H9 (cell line): ENCODE data around the gene MYOM1. TPM values are rescaled to one million over a fixed set of nuclear protein-coding genes. Genes with fewer than 3 reads are reported as not detected.

Experiments
- DNase-seq: peaks from one replicate; pipeline ENCODE4 v3.0.0-alpha.2; 2017
- H2AFZ ChIP-seq: one replicate; pipeline ENCODE4 v1.6.1; 2013; ENCODE audit warnings: mild to moderate bottlenecking, low read length, control low read depth, moderate library complexity
- H2AK5ac ChIP-seq: 2 replicates; pipeline ENCODE4 v1.6.1; 2013; ENCODE audit warnings: low read length, control low read depth, mixed read lengths; ENCODE audit not compliant: insufficient read length
- H2BK120ac ChIP-seq: one replicate; pipeline ENCODE4 v1.6.1; 2013; ENCODE audit warnings: low read depth, mild to moderate bottlenecking, low read length, control low read depth, inconsistent platforms; ENCODE audit not compliant: poor library complexity, severe bottlenecking
- H2BK12ac ChIP-seq: 2 replicates; pipeline ENCODE4 v1.6.1; 2013; ENCODE audit warnings: low read length, control low read depth, mixed read lengths, low read depth; ENCODE audit not compliant: insufficient read length
- H2BK15ac ChIP-seq: 2 replicates; pipeline ENCODE4 v1.6.1; 2013; ENCODE audit warnings: low read depth, low read length, control low read depth
- H2BK20ac ChIP-seq: one replicate; pipeline ENCODE4 v1.6.1; 2013; ENCODE audit warnings: low read depth, mild to moderate bottlenecking, low read length, control low read depth, inconsistent platforms; ENCODE audit not compliant: poor library complexity, severe bottlenecking
- H2BK5ac ChIP-seq: 2 replicates; pipeline ENCODE4 v1.6.1; 2013; ENCODE audit warnings: low read length, control low read depth, mixed read lengths; ENCODE audit not compliant: insufficient read length
- H3K14ac ChIP-seq: 2 replicates; pipeline ENCODE4 v1.6.1; 2013; ENCODE audit warnings: low read length, control low read depth; ENCODE audit not compliant: insufficient read depth
- H3K18ac ChIP-seq: 2 replicates; pipeline ENCODE4 v1.6.1; 2013; ENCODE audit warnings: low read depth, mild to moderate bottlenecking, mixed read lengths, low read length, control low read depth; ENCODE audit not compliant: insufficient read length
- H3K23ac ChIP-seq: 2 replicates; pipeline ENCODE4 v1.6.1; 2013; ENCODE audit warnings: low read length, control low read depth, mixed read lengths, low read depth; ENCODE audit not compliant: insufficient read length
- H3K23me2 ChIP-seq: 2 replicates; pipeline ENCODE4 v1.6.1; 2013; ENCODE audit warnings: low read depth, mild to moderate bottlenecking, mixed read lengths, low read length, control low read depth; ENCODE audit not compliant: insufficient read length, poor library complexity, severe bottlenecking
- H3K27ac ChIP-seq: 2 replicates; pipeline ENCODE4 v1.5.1; 2013; ENCODE audit warnings: low read length, control low read depth, mixed read lengths, low read depth; ENCODE audit not compliant: insufficient read length
- H3K27me3 ChIP-seq: 2 replicates; pipeline ENCODE4 v1.6.1; 2013; ENCODE audit warnings: low read length, control low read depth, inconsistent platforms; ENCODE audit not compliant: insufficient read depth
- H3K4ac ChIP-seq: 2 replicates; pipeline ENCODE4 v1.6.1; 2013; ENCODE audit warnings: low read depth, mild to moderate bottlenecking, control low read depth, inconsistent platforms, low read length, moderate library complexity
- H3K4me1 ChIP-seq: 2 replicates; pipeline ENCODE4 v1.6.1; 2013; ENCODE audit warnings: low read length, control low read depth, inconsistent platforms; ENCODE audit not compliant: insufficient read depth
- H3K4me2 ChIP-seq: 2 replicates; pipeline ENCODE4 v1.6.1; 2013; ENCODE audit warnings: low read length, control low read depth, mixed read lengths; ENCODE audit not compliant: insufficient read length, insufficient read depth
- H3K56ac ChIP-seq: 2 replicates; pipeline ENCODE4 v1.6.1; 2013; ENCODE audit warnings: low read depth, mild to moderate bottlenecking, mixed read lengths, low read length, control low read depth; ENCODE audit not compliant: insufficient read length
- H3K79me1 ChIP-seq: 2 replicates; pipeline ENCODE4 v1.6.1; 2013; ENCODE audit warnings: low read depth, mild to moderate bottlenecking, moderate library complexity, low read length, control low read depth, inconsistent platforms; ENCODE audit not compliant: insufficient read depth, poor library complexity, severe bottlenecking
- H3K79me2 ChIP-seq: 2 replicates; pipeline ENCODE4 v1.6.1; 2013; ENCODE audit warnings: low read length, control low read depth, inconsistent platforms; ENCODE audit not compliant: insufficient read depth
- H3K9ac ChIP-seq: 2 replicates; pipeline ENCODE4 v1.6.1; 2013; ENCODE audit warnings: low read length, control low read depth, mixed read lengths; ENCODE audit not compliant: insufficient read length; ENCODE audit errors: extremely low read depth
- H3K9me3 ChIP-seq: one replicate; pipeline ENCODE4 v1.6.1; 2013; ENCODE audit warnings: low read depth, low read length, inconsistent platforms; ENCODE audit not compliant: control insufficient read depth
- H3T11ph ChIP-seq: one replicate; pipeline ENCODE4 v1.6.1; 2013; ENCODE audit warnings: mild to moderate bottlenecking, low read length, control low read depth, inconsistent platforms
- H4K20me1 ChIP-seq: one replicate; pipeline ENCODE4 v1.6.1; 2013; ENCODE audit not compliant: control insufficient read depth, insufficient read length, insufficient read depth
- H4K5ac ChIP-seq: 2 replicates; pipeline ENCODE4 v1.6.1; 2013; ENCODE audit warnings: low read depth, mild to moderate bottlenecking, mixed read lengths, low read length, control low read depth; ENCODE audit not compliant: insufficient read length
- H4K8ac ChIP-seq: replicated peaks from 2 replicates; pipeline ENCODE4 v1.6.1; 2013; ENCODE audit warnings: low read length, control low read depth, mixed read lengths, low read depth; ENCODE audit not compliant: insufficient read length
- H4K91ac ChIP-seq: 2 replicates; pipeline ENCODE4 v1.6.1; 2013; ENCODE audit warnings: low read depth, mild to moderate bottlenecking, moderate library complexity, mixed read lengths, low read length, control low read depth; ENCODE audit not compliant: insufficient read length
- H3K27ac Mint-ChIP-seq, 3 experiments: 2 replicates in 2 of 3; 3 replicates in 1 of 3; pipeline ENCODE4 v1.8.0; 2020 to 2021; ENCODE audit warnings: mixed read lengths in 3 of 3, mild to moderate bottlenecking in 1 of 3, moderate library complexity in 1 of 3
- H3K27me3 Mint-ChIP-seq: 2 replicates; pipeline ENCODE4 v1.8.0; 2021; ENCODE audit warnings: low read depth, mild to moderate bottlenecking, moderate library complexity, mixed read lengths
- H3K36me3 Mint-ChIP-seq, 3 experiments: 2 replicates in 2 of 3; 3 replicates in 1 of 3; pipeline ENCODE4 v1.8.0; 2020 to 2021; ENCODE audit warnings: low read depth in 3 of 3, mixed read lengths in 3 of 3; ENCODE audit not compliant: insufficient read depth in 1 of 3
- H3K4me1 Mint-ChIP-seq, 2 experiments: 2 replicates each; pipeline ENCODE4 v1.8.0; 2020; ENCODE audit warnings: mixed read lengths in 2 of 2
- H3K4me3 Mint-ChIP-seq, 2 experiments: 2 replicates in 1 of 2; 3 replicates in 1 of 2; pipeline ENCODE4 v1.8.0; 2020 to 2021; ENCODE audit warnings: mild to moderate bottlenecking in 2 of 2, mixed read lengths in 2 of 2, moderate library complexity in 1 of 2
- H3K9me3 Mint-ChIP-seq, 2 experiments: 2 replicates in 1 of 2; 3 replicates in 1 of 2; pipeline ENCODE4 v1.8.0; 2020; ENCODE audit warnings: mild to moderate bottlenecking in 2 of 2, mixed read lengths in 2 of 2, moderate library complexity in 1 of 2
- WGBS: extraction: QIAGEN DNeasy Blood & Tissue Kit; methylation state at CpG from one replicate; pipeline ENCODE4 v1.1.7; 2013; ENCODE audit warnings: missing lambda C conversion rate, low lambda C conversion rate, mixed read lengths; ENCODE audit not compliant: insufficient read length; ENCODE audit errors: extremely low coverage; 5-methylcytosine and 5-hydroxymethylcytosine counted together
- total RNA-seq: library from RNA; stranded (reverse); gene quantifications from 2 replicates; pipeline ENCODE4 v1.2.1, GENCODE V29; 2021
- TF ChIP-seq, protein P1 (sequence below): fragments of 200-600 bp; sonication (generic); conservative IDR thresholded peaks from 3 replicates; pipeline ENCODE4 v1.8.0; 2021; ENCODE audit warnings: antibody characterized with exemption, mild to moderate bottlenecking

MYOM1 gene
- total RNA-seq, 1 experiment from 2014 or later: 0.17 TPM

DNA sequence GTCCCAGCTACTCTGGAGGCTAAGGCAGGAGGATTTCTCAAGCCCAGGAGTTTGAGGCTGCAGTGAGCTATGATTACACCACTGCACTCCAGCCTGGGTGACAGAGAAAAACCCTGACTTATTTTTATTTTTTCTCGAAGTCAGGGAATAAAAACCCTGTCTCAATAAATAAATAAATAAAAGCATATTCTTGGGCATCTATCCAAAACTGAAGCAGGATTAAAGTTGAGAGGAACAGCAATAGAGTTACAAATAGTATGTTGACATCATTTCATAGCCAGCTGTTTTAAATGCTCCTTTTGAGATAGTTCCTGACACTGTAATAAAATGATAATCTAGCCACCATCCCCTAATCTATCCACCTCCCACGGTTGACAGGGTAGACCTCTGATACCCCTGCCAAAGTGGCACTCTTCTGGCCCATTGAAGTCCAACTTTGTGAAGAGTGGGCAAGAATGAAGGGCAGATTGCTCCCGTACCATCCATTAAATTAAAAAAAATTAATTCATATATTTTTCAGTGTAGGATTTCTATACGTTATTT, 164.5 kb downstream of the MYOM1 start:
- Histone ChIP-seq H3T11ph (no peak overlapping the region), H3K27me3 (no peaks in the 10 kb centered on the region), H2BK15ac (no peak overlapping the region), H3K4ac (no peak overlapping the region), H3K56ac (no peak overlapping the region), H2BK20ac (no peak overlapping the region), H3K79me1 (no peaks in the 10 kb centered on the region), H2BK120ac (no peak overlapping the region), H3K18ac (no peak overlapping the region), H3K9ac (no peak overlapping the region), H4K5ac (no peak overlapping the region), H4K8ac (no peak overlapping the region), H3K14ac (no peak overlapping the region), H2BK5ac (no peak overlapping the region), H3K4me1 (no peaks in the 10 kb centered on the region; the same call in 1 of the 2 replicates), H3K79me2 (no peaks in the 10 kb centered on the region), H3K9me3 (no peaks in the 10 kb centered on the region), H3K23ac (no peak overlapping the region), H2BK12ac (no peak overlapping the region), H3K23me2 (no peaks in the 10 kb centered on the region), H4K20me1 (no peaks in the 10 kb centered on the region), H3K4me2 (no peak overlapping the region), H2AFZ (no peak overlapping the region), H4K91ac (no peak overlapping the region), H2AK5ac (no peak overlapping the region), H3K27ac (no peak overlapping the region)
- H3K4me3 Mint-ChIP-seq: no peak overlapping the region
- no peaks in the 10 kb centered on the region for H3K27me3 Mint-ChIP-seq
- H3K36me3 Mint-ChIP-seq: peaks cover 0 to 14% (median 3%) of the 10 kb centered on the region in 3 experiments; a peak in 5 of 7 replicates
- H3K9me3 Mint-ChIP-seq: peaks cover 8 to 11% of the 10 kb centered on the region in 2 experiments; a peak in 4 of 5 replicates
- TF ChIP-seq, protein P1, sequence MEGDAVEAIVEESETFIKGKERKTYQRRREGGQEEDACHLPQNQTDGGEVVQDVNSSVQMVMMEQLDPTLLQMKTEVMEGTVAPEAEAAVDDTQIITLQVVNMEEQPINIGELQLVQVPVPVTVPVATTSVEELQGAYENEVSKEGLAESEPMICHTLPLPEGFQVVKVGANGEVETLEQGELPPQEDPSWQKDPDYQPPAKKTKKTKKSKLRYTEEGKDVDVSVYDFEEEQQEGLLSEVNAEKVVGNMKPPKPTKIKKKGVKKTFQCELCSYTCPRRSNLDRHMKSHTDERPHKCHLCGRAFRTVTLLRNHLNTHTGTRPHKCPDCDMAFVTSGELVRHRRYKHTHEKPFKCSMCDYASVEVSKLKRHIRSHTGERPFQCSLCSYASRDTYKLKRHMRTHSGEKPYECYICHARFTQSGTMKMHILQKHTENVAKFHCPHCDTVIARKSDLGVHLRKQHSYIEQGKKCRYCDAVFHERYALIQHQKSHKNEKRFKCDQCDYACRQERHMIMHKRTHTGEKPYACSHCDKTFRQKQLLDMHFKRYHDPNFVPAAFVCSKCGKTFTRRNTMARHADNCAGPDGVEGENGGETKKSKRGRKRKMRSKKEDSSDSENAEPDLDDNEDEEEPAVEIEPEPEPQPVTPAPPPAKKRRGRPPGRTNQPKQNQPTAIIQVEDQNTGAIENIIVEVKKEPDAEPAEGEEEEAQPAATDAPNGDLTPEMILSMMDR: no peak
- WGBS: no CpG with 5 or more reads among the region's 4 CpGs
- peaks cover 15 to 18% of the 10 kb centered on the region in 2 experiments for H3K4me1 Mint-ChIP-seq
- H3K27ac Mint-ChIP-seq: no peak overlapping the region
- no peak for DNase-seq
